Chondrocyte (in vitro differentiated cells): Measurements from ENCODE around the gene DNAH17. TPM values are rescaled to one million over a fixed set of nuclear protein-coding genes. Genes with fewer than 3 reads are reported as not detected.

Source experiments
- DNase-seq: peaks from one replicate; pipeline ENCODE4 v3.0.0; 2021; ENCODE audit warnings: mixed read lengths, low spot score
- H3K27ac Mint-ChIP-seq: one replicate; pipeline ENCODE4 v1.8.0; 2021; ENCODE audit warnings: mild to moderate bottlenecking, moderate library complexity, mixed read lengths; ENCODE audit not compliant: unreplicated experiment
- H3K27me3 Mint-ChIP-seq: 2 replicates; pipeline ENCODE4 v1.8.0; 2021; ENCODE audit warnings: low read depth, mixed read lengths
- H3K36me3 Mint-ChIP-seq: 2 replicates; pipeline ENCODE4 v1.8.0; 2021; ENCODE audit warnings: low read depth, mixed read lengths
- H3K4me1 Mint-ChIP-seq: 2 replicates; pipeline ENCODE4 v1.8.0; 2021; ENCODE audit warnings: low read depth, mild to moderate bottlenecking, mixed read lengths
- H3K4me3 Mint-ChIP-seq: one replicate; pipeline ENCODE4 v1.8.0; 2021; ENCODE audit warnings: mild to moderate bottlenecking, moderate library complexity, mixed read lengths; ENCODE audit not compliant: unreplicated experiment
- H3K9me3 Mint-ChIP-seq: 2 replicates; pipeline ENCODE4 v1.8.0; 2021; ENCODE audit warnings: low read depth, mixed read lengths
- CTCF ChIP-seq: fragments of 200-600 bp; sonication (generic); IDR thresholded peaks from 2 replicates; pipeline ENCODE4 v1.5.0; 2021; ENCODE audit warnings: antibody characterized with exemption, mild to moderate bottlenecking, moderate library complexity
- total RNA-seq: library from RNA; stranded (reverse); gene quantifications from 3 replicates; pipeline ENCODE4 v1.2.1, GENCODE V29; 2021

The DNAH17 gene
- total RNA-seq, 1 donor from 2014 or later: 0.42 TPM

GRCh38 chr17:78573955-78574354 lies 3.2 kb downstream of the DNAH17 start:
- Mint-ChIP-seq H3K36me3 (no peaks in the 10 kb centered on the region), H3K27me3 (no peaks in the 10 kb centered on the region), H3K27ac (no peak overlapping the region), H3K9me3 (no peaks in the 10 kb centered on the region), H3K4me3 (no peak overlapping the region), H3K4me1 (no peaks in the 10 kb centered on the region)
- DNase-seq: no peak
- no peak for TF ChIP-seq CTCF

GRCh38 chr17:78572239-78573205 lies 4.7 kb downstream of the DNAH17 start:
- H3K36me3 Mint-ChIP-seq: no peaks in the 10 kb centered on the region
- H3K4me3 Mint-ChIP-seq: no peak overlapping the region
- H3K27ac Mint-ChIP-seq: no peak overlapping the region
- H3K9me3 Mint-ChIP-seq: no peaks in the 10 kb centered on the region
- no peaks in the 10 kb centered on the region for H3K27me3 Mint-ChIP-seq
- no peak for DNase-seq
- TF ChIP-seq CTCF: no peak
- H3K4me1 Mint-ChIP-seq: no peaks in the 10 kb centered on the region

DNA sequence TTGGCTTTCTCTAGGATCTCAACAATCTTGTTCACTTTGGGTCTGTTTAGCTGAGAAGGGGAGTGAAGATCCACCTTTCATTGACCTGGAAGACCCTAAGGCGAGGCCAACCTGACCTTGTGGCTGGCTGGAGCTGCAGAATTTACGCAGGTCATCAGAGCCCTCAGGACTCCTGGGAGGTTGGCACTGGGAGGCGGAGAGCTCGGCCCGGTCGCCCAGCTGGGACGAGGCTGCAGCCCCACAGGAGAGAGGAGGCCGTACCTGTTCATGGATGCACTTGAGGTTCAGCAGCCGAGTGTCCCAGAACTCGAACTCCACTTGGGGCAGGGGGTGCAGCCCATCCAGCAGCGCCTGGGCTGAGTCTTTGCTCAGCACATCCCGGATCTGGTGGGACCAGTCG lies 5.9 kb downstream of the DNAH17 start:
- no peak for DNase-seq
- Mint-ChIP-seq H3K4me3 (no peak overlapping the region), H3K9me3 (no peaks in the 10 kb centered on the region), H3K27me3 (no peaks in the 10 kb centered on the region), H3K27ac (no peak overlapping the region), H3K4me1 (no peaks in the 10 kb centered on the region), H3K36me3 (no peaks in the 10 kb centered on the region)
- TF ChIP-seq CTCF: no peak

GRCh38 chr17:78568494-78569115 lies 8.6 kb downstream of the DNAH17 start:
- Mint-ChIP-seq H3K9me3 (no peaks in the 10 kb centered on the region), H3K27me3 (no peaks in the 10 kb centered on the region), H3K27ac (no peak overlapping the region), H3K4me3 (no peak overlapping the region), H3K4me1 (no peaks in the 10 kb centered on the region), H3K36me3 (no peaks in the 10 kb centered on the region)
- DNase-seq: no peak
- no peak for TF ChIP-seq CTCF

DNA sequence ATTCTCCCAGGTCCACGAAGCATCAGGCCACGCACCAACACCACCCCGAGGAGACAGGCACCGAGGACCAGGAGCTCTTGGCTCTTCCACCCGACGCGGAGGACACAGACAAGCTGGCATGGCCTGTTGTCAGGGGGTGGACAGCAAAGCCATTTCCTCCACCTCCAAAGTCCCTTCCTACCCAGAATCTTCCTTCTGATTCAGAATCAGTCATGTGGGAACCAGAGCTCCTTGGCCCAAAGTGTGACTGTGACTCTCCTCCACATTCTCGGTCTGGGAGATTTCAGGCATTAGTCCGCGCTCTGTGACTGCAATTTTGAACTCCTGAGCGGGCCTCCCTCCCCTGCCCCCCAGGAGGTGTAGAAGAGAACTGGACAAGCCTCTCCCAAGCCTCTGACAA lies 9.2 kb downstream of the DNAH17 start:
- no peak for TF ChIP-seq CTCF
- H3K4me3 Mint-ChIP-seq: no peak overlapping the region
- no peak for DNase-seq
- no peaks in the 10 kb centered on the region for H3K36me3 Mint-ChIP-seq
- H3K27me3 Mint-ChIP-seq: no peaks in the 10 kb centered on the region
- no peaks in the 10 kb centered on the region for H3K4me1 Mint-ChIP-seq
- H3K27ac Mint-ChIP-seq: no peak overlapping the region
- H3K9me3 Mint-ChIP-seq: no peaks in the 10 kb centered on the region
